HCT116 (cell line): ENCODE measurements around the gene CCDC126.
"Not testable (repeated sequence)": the region's sequence is repeated elsewhere in the genome, so short reads cannot be mapped to it uniquely, and the experiment has no call there.

Source experiments
- CEBPB ChIP-seq: IDR thresholded peaks from 2 replicates; pipeline ENCODE4 v1.6.1; 2012; ENCODE audit warnings: low read depth
- EZH2 ChIP-seq: fragments of 200-600 bp; sonication (generic); IDR thresholded peaks from 2 replicates; pipeline ENCODE4 v1.6.1; 2017; ENCODE audit warnings: antibody characterized with exemption, mixed run types
- POLR2A ChIP-seq: IDR thresholded peaks from 2 replicates; pipeline ENCODE4 v1.7.0; 2011; ENCODE audit warnings: borderline replicate concordance; ENCODE audit not compliant: insufficient read depth, insufficient read length; ENCODE audit errors: extremely low read depth
- RAD21 ChIP-seq: IDR thresholded peaks from 2 replicates; pipeline ENCODE4 v1.6.1; 2012; ENCODE audit warnings: low read depth, mild to moderate bottlenecking
- TF ChIP-seq, protein P1 (sequence below), 3 experiments: fragments of 200-600 bp in 1 of 3; sonication (generic) in 1 of 3; IDR thresholded peaks in 2 of 3; conservative IDR thresholded peaks in 1 of 3; 2 replicates each; pipeline ENCODE4 v1.5.1; 2012 to 2017; ENCODE audit warnings: low read depth in 2 of 3, low read length in 2 of 3, antibody characterized with exemption in 1 of 3, borderline replicate concordance in 1 of 3, control low read depth in 1 of 3, mild to moderate bottlenecking in 1 of 3, mixed read lengths in 1 of 3, mixed run types in 1 of 3, moderate library complexity in 1 of 3; ENCODE audit not compliant: insufficient read depth in 1 of 3
- TF ChIP-seq, protein P2 (sequence below): IDR thresholded peaks from 2 replicates; pipeline ENCODE4 v1.6.1; 2012

DNA sequence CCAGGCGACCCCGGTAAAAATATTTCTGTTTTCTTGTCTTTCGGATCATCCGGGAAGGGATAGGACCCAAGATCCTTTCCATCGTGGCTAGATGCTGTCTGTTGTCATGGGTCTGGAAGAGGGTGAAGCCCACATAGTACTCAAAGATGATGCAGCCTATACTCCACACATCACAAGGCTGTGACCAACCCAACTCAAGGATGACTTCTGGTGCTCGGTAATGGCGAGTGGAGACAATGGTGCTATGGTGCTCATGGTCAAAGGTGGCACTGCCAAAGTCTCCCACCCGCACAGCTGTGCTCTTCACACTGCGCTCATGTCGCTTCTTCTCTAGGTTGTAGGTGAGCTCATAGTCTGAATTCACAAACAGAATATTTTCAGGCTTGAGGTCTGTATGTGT is 11.9 kb upstream of the CCDC126 start:
- TF ChIP-seq, protein P1, sequence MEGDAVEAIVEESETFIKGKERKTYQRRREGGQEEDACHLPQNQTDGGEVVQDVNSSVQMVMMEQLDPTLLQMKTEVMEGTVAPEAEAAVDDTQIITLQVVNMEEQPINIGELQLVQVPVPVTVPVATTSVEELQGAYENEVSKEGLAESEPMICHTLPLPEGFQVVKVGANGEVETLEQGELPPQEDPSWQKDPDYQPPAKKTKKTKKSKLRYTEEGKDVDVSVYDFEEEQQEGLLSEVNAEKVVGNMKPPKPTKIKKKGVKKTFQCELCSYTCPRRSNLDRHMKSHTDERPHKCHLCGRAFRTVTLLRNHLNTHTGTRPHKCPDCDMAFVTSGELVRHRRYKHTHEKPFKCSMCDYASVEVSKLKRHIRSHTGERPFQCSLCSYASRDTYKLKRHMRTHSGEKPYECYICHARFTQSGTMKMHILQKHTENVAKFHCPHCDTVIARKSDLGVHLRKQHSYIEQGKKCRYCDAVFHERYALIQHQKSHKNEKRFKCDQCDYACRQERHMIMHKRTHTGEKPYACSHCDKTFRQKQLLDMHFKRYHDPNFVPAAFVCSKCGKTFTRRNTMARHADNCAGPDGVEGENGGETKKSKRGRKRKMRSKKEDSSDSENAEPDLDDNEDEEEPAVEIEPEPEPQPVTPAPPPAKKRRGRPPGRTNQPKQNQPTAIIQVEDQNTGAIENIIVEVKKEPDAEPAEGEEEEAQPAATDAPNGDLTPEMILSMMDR (IDR thresholded peaks at IDR 0.05 in 2 of 3, conservative IDR thresholded peaks at IDR 0.05 in 1 of 3; ENCODE audit: borderline replicate concordance in 1 of 3, insufficient read depth in 1 of 3, low read depth in 2 of 3, low read length in 2 of 3) = not testable (repeated sequence)
- TF ChIP-seq POLR2A, CEBPB, EZH2, RAD21: not testable (repeated sequence)
- TF ChIP-seq, protein P2, sequence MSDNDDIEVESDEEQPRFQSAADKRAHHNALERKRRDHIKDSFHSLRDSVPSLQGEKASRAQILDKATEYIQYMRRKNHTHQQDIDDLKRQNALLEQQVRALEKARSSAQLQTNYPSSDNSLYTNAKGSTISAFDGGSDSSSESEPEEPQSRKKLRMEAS = not testable (repeated sequence)
